HL-60/S4 (cell line): ENCODE results near the gene GALNTL6.

Source experiments
- in situ Hi-C: fragments of 300-500 bp; cut with MboI; formaldehyde crosslinking; loops from 2 replicates; pipeline ENCODE4 v1.14.3; 2022; ENCODE audit warnings: low sequenced_read_pairs

GALNTL6 gene

GRCh38 chr4:172514801-172515200, 701.6 kb downstream of the GALNTL6 start:
- in situ Hi-C loops: no loop called here

DNA sequence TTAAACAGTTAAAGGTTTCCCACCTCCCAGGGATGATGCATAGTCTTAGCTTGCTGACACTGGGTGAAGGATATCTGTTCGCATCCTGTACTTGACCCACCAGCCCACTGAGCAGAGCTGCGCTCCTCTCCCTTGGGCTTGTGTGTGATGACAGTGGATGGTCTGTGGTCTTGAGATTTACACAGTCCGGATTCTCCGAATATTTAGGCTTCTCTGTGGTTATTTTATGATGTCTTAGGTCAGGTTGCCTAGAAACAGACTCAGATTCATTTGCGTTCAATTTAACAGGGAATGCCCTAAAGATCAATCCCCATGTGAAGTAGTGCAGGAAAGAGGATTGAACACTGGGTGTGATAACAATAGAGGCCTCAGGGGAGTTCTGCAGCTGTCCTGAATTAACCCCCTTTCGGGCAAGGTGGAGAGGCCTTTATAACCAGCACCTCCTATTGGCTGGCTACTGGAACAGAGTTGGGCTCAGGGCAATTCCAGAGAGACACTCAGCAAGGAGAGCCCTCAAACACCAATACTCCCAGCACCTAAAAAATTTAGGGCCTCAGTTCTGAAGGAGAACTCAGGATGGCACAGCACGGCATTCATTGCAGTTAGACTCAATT, 702.2 kb downstream of the GALNTL6 start:
- in situ Hi-C loops: no loop called here

GRCh38 chr4:172517391-172517790, 704.2 kb downstream of the GALNTL6 start:
- in situ Hi-C loops: no loop called here

DNA sequence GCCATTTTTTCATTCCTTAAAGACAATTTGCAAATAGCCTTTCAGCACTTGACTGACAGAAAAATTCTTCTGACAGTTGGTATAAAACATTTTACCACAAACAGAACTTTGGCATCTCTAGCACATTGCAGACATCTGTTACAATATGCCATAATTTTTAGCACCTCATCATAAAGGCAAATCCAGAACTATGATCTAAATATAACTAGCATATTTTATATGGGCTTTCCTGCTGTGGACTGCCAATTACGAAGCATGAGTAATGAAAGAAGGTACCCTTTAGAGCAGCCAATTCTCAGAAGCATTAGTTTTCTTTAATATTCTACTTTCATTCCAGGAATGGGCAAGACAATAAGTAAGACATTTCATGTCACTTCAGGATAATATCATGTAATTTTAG, 708.0 kb downstream of the GALNTL6 start:
- in situ Hi-C loops: no loop called here

GRCh38 chr4:172521680-172522079, 708.5 kb downstream of the GALNTL6 start:
- in situ Hi-C loops: no loop called here

DNA sequence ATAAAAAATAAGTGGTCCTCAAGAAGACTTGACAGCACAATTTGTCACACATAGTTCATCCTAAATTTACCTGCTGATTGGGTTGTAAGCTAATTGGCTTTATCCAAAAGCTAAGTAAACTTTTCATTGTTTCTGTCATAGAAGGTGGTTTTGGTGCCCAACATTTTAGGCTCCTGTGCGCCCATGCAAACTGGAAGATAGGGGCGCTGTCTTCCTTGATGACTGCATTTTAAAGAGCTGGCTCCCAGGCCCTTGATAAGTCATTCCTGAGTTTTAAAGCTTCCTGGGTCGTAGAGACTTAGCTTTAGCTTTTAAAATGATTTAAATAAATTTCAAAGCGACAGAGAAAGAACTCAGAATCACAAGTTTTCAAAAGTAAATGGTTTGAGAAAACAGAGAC, 730.0 kb downstream of the GALNTL6 start:
- in situ Hi-C loops: no loop called here

DNA sequence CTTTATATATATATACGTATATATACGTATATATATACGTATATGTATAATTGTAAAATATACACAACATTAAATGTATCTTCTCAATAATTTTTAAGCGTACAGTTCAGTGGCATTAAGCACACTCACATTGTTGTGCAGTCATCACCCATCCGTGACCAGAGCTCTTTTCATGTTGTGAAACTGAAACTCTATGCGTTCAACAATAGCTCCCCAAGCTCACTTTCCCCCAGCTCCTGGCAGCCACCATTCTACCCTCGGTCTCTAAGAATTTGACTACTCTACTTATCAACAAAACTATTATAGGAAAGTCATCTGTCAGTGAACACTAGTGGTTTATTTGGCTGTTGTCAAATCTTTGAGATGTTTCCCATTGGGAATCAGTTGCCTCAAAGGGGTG, 733.6 kb downstream of the GALNTL6 start:
- in situ Hi-C loops: no loop called here

GRCh38 chr4:172547724-172548123, 734.5 kb downstream of the GALNTL6 start:
- in situ Hi-C loops: no loop called here

DNA sequence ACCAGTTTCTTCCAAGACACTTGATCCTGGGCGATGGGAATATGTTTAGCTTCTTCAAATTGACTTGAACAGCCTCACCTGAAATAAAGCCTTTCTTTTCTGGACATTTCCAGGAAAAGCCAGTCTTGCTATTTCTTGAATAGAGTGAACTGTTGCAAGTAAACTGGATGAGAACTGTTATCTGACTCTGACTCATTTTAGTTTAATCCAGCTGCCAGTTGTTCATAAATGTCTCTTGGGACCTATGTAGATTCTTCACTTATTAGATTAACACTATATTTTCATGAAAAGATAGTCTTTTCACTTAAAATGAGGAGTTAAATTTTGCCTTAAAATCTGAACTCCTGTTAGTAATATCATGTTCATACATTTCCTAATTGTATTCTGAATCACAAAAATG, 740.0 kb downstream of the GALNTL6 start:
- in situ Hi-C loops: no loop called here

DNA sequence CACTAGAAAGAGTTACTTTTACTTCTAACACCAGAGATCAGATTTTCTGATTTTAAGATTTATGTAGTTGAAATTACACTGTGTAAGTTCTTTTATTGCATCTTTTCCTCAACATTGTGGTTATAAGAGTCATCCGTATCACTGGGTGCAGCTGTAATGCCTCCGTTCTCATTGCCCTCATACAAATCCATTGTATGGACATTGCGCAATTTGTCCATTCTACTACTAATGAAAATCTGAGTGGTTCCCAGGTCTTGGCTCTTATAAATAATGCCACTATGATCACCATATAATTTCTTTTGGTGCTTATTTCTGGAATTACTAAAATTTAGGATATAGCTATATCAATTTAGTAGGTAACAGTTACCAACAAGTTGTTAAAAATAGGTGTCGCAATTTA, 741.4 kb downstream of the GALNTL6 start:
- in situ Hi-C loops: no loop called here

- in situ Hi-C loops: no loop called here
Observed at GRCh38 chr4:172555725-172556124, 742.5 kb downstream of the GALNTL6 start.

DNA sequence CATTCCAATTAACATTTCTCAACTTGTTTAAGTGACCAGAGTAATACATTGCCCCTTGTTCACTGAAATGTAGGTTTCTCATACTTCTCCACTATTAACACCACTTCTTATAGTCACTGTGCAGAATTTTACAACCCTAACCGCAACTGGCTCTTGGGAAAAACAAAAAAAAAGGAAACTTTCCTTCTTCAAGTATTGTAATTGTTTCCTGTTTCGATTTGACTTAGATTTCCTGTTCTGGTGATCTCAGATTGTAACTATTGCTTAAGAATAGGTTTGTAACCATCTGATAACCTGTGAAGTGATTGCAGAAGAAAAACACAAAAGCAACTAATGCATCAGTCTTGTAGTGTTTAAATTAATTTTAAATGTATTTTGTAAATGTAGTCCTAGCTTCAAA, 760.7 kb downstream of the GALNTL6 start:
- in situ Hi-C loops: no loop called here

GRCh38 chr4:172578712-172579111, 765.5 kb downstream of the GALNTL6 start:
- in situ Hi-C loops: no loop called here

DNA sequence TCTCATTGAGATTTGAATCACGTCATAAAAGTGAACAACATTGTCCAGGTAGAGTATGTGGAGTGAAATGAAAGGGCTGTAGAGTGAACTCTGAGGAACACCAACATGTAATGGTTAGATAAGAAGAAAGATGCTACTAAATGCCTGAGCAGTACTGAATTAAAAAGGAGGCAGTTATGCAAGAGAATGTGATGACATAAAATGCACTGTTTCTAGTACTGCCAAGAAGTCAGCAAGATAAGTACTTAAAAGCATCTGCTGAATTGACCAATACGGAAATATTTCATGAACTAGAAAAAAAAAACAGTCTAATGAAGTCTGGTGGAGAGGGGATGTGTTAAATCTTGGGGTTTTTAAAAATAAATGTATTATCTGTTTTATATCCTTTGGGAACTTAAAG, 771.6 kb downstream of the GALNTL6 start:
- in situ Hi-C loops: no loop called here

GRCh38 chr4:172596206-172596605, 783.0 kb downstream of the GALNTL6 start:
- in situ Hi-C loops: no loop called here

DNA sequence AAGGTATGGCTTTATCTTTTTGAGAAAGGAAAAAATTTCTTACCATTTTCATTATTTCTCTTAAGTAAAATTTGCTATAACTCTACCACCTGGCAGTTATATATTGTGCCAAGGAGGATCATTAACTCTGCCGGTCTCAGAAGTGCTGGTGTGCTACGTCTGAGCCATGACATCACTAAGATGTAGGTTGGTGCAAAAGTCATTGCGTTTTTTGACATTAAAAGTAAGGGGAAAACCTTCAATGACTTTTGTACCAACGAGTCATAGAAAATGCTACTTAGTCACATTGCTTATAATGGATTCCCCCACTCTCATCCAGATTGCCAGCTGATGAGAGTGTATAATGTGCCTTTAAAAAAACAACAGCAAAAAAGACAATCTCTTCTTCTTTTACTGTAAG, 786.4 kb downstream of the GALNTL6 start:
- in situ Hi-C loops: no loop called here

GRCh38 chr4:172601195-172601594, 788.0 kb downstream of the GALNTL6 start:
- in situ Hi-C loops: no loop called here

DNA sequence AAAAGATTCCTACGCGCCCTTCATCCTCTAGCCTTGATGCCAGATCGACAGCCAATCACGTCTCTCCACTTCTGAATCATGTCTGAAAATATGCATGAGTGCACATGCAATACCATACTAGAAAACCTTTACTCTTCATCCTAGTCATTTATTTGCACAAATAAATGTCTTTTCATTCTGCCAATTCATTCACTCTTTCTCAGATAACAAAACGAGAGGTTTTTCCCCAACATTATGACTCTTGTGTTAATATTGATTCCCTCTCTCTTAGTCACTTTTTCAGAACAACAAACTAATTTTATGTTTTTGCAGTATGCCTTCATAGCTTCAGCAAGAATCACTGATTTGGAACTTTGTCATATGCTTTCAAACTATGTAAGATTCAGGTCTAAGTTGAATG, 806.0 kb downstream of the GALNTL6 start:
- in situ Hi-C loops: no loop called here

DNA sequence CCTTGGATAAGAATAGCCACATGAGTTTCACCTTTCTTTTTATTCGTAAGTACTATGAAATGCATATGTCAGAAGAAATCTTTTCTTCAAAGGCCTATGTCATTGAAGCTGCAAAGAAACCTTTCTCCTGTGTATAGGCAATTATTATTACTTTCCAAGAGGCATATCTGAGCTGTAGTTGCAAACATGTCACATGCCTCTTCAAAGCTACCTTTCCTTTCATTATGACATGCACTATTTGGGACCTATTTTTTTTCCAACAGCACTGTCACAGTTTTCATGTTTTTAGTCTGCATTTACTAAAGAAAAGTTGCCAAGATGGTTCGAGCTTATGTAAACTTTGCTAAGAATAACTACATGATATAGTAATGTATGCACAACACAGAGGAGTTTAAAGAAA, 806.6 kb downstream of the GALNTL6 start:
- in situ Hi-C loops: no loop called here

DNA sequence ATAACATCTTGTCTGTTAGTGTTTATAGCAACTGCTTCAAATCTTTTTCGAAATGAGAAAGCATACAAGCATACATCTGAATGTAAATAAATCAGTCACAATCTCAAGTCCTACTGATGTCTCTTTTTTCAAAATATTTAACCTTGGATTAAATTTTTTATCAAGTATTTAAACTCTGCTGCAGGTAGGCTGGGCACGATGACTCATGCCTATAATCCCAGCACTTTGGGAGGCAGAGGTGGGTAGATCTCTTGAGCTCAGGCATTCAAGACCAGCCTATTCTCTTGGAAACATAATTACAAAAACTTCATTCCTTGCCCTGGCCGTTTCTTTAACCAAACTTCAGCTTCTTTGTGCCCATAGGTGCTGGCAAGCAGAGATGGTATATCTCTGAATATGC, 815.1 kb downstream of the GALNTL6 start:
- in situ Hi-C loops: no loop called here

- in situ Hi-C loops: no loop called here
Observed at GRCh38 chr4:172630280-172630679, 817.1 kb downstream of the GALNTL6 start.

- in situ Hi-C loops: no loop called here
Observed at GRCh38 chr4:172631832-172632231, 818.6 kb downstream of the GALNTL6 start.

DNA sequence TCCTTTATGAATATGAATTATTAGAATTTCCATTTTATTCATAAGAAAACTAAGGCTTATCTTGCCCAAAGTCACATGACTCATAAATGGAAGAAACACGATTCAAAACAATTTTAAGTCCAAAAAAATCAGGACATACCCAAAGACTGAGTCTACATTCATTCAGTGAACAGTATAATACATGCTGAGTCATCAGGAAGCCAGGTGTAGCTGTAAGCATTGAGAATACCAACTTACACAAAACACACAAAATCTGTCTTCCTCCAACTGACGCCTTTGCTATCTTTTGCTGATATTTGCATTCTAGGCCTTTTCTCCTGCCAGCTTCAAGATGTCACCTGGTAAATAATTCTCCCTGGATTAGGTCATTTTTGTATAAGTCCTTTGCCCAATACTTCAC, 835.3 kb downstream of the GALNTL6 start:
- in situ Hi-C loops: no loop called here
